Neuron (in vitro differentiated cells): ENCODE data around the gene SPESP1.
"Not testable (repeated sequence)": the region's sequence is repeated elsewhere in the genome, so short reads cannot be mapped to it uniquely, and the experiment has no call there.

Experiments used
- H2AFZ ChIP-seq: one replicate; pipeline ENCODE4 v1.6.1; 2013; ENCODE audit warnings: low read depth, mild to moderate bottlenecking, inconsistent platforms, low read length, moderate library complexity
- H3K27me3 ChIP-seq: one replicate; pipeline ENCODE4 v1.6.1; 2013; ENCODE audit warnings: low read length; ENCODE audit not compliant: insufficient read depth
- H3K36me3 ChIP-seq: one replicate; pipeline ENCODE4 v1.6.1; 2013; ENCODE audit warnings: low read length; ENCODE audit not compliant: insufficient read depth
- H3K4me1 ChIP-seq: one replicate; pipeline ENCODE4 v1.6.1; 2013; ENCODE audit warnings: low read length; ENCODE audit not compliant: insufficient read depth
- H3K4me3 ChIP-seq: 2 replicates; pipeline ENCODE4 v1.5.1; 2013; ENCODE audit warnings: mild to moderate bottlenecking, low read length, moderate library complexity
- H3K9me3 ChIP-seq: one replicate; pipeline ENCODE4 v1.6.1; 2013; ENCODE audit warnings: low read length

SPESP1 gene

DNA sequence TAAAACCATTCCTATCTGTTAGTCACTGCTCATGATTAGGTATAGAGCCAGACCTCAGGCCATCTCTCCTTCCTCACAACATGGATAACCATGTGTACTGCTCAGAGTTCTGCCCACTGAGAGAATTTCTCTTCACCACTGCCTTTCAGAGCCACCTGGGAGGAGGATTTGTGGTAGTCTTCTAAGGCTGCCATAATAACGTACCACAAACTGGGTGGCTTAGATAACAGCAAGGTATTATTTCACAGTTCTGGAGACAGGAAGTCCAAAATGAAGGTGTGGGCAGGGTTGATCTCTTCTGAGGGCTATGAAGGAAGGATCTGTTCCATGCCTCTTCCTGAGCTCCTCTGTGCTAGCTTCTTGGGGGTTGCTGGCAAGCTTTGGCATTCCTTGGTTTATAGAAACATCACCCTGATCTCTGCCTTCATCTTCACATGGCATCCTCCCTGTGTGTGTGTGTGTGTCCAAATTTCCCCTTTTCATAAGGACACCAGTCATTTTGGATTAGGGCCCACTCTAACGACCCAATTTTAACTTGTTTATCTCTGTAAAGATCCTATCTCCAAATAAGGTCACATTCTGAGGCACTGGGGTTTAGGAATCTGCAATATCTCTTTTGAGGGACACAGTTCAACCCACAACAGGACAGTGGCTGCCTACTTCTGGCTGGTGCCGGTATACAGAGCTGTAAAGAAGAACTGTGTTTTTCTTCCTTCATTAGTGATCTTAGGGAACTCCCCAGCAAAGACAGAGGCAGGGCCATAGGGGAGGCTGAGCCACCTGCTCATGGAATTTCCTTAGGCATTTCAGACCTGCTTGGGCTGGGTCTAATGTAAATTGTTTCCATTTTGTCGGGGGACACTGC, 42.1 kb downstream of the SPESP1 start:
- no peaks in the 10 kb centered on the region for H3K27me3 ChIP-seq
- no peak overlapping the region for H2AFZ ChIP-seq
- H3K4me3 ChIP-seq = no peak overlapping the region
- H3K4me1 ChIP-seq = no peaks in the 10 kb centered on the region
- H3K36me3 ChIP-seq = no peaks in the 10 kb centered on the region
- H3K9me3 ChIP-seq = no peaks in the 10 kb centered on the region

- not testable (repeated sequence) for H3K27me3 ChIP-seq, H2AFZ ChIP-seq, H3K36me3 ChIP-seq, H3K4me1 ChIP-seq, H3K4me3 ChIP-seq, H3K9me3 ChIP-seq
Observed at GRCh38 chr15:68975651-68976160, 45.4 kb downstream of the SPESP1 start.

DNA sequence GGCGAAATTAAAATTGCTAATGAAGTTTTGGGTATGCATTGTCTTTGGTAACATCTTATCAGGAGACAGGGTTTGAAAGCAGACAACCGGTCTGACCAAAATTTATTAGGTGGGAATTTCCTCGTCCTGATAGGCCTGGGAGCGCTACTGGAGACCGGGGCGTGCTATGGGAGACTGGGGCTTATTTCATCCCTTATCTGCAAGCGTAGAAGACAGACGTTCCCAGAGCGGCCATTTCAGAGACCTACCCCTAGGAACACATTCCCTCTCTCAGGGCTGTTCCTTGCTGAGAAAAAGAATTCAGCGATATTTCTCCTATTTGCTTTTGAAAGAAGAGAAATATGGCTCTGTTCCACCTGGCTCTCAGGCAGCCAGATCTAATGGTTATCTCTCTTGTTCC, 47.1 kb downstream of the SPESP1 start:
- not testable (repeated sequence) for H3K36me3 ChIP-seq

DNA sequence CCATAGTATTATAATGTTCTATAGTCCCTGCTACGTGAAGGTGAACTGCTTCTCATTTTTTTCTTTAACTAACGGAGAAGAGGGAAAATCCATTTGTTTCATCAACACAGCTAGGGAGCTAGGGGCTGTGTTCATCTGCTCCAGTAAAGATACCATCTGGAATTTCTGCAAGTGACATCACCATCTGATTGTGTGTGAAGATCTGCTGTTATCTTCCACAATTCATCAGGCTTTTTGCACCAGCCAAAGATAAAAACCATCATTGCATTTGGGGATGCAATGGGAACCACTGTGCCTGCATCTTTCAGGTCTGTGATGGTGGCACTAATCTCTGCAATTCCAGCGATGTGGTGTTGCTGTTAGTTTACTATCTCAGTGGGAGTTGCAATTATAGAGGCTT, 48.7 kb downstream of the SPESP1 start:
- H2AFZ ChIP-seq = no peak overlapping the region
- no peaks in the 10 kb centered on the region for H3K36me3 ChIP-seq
- H3K4me3 ChIP-seq = no peak overlapping the region
- H3K9me3 ChIP-seq = no peaks in the 10 kb centered on the region
- no peaks in the 10 kb centered on the region for H3K27me3 ChIP-seq
- no peaks in the 10 kb centered on the region for H3K4me1 ChIP-seq

More for the DNA sequence above, 47.1 kb downstream of the SPESP1 start:
- H2AFZ ChIP-seq, H3K4me1 ChIP-seq, H3K27me3 ChIP-seq, H3K9me3 ChIP-seq, H3K4me3 ChIP-seq: not testable (repeated sequence)

- Histone ChIP-seq H3K4me3 (no peak overlapping the region), H3K4me1 (no peaks in the 10 kb centered on the region), H3K27me3 (no peaks in the 10 kb centered on the region), H3K9me3 (no peaks in the 10 kb centered on the region), H2AFZ (no peak overlapping the region), H3K36me3 (no peaks in the 10 kb centered on the region)
Observed at GRCh38 chr15:68979816-68980215, 49.5 kb downstream of the SPESP1 start.

DNA sequence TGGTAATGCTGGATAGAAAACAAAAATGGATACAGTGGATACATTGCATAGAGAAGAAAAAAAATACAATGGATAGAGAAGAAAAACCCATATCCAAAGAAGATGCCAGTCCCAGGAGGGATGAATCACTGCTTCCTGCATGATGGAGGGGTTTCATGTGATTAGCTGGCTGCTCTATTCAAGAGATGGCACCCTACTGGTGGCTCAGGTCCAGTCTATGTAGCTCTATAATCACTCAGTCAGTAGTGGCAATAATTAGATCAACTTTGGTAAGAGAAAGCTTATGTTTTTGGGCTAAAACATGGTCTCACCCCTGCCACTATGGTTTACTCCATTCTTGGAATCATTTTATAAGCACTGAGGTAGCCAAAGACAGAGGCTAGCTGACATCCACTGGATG, 50.5 kb downstream of the SPESP1 start:
- no peaks in the 10 kb centered on the region for H3K27me3 ChIP-seq
- no peak overlapping the region for H2AFZ ChIP-seq
- no peak overlapping the region for H3K4me3 ChIP-seq
- no peaks in the 10 kb centered on the region for H3K36me3 ChIP-seq
- no peaks in the 10 kb centered on the region for H3K9me3 ChIP-seq
- H3K4me1 ChIP-seq = no peaks in the 10 kb centered on the region

GRCh38 chr15:68981941-68982340, 51.6 kb downstream of the SPESP1 start:
- H3K36me3 ChIP-seq = no peaks in the 10 kb centered on the region
- no peaks in the 10 kb centered on the region for H3K27me3 ChIP-seq
- no peak overlapping the region for H2AFZ ChIP-seq
- H3K4me1 ChIP-seq = no peaks in the 10 kb centered on the region
- H3K9me3 ChIP-seq = no peaks in the 10 kb centered on the region
- H3K4me3 ChIP-seq = no peak overlapping the region

GRCh38 chr15:68982976-68983563, 52.7 kb downstream of the SPESP1 start:
- Histone ChIP-seq H3K36me3 (no peaks in the 10 kb centered on the region), H2AFZ (no peak overlapping the region), H3K4me3 (no peak overlapping the region), H3K4me1 (no peaks in the 10 kb centered on the region), H3K9me3 (no peaks in the 10 kb centered on the region), H3K27me3 (no peaks in the 10 kb centered on the region)

DNA sequence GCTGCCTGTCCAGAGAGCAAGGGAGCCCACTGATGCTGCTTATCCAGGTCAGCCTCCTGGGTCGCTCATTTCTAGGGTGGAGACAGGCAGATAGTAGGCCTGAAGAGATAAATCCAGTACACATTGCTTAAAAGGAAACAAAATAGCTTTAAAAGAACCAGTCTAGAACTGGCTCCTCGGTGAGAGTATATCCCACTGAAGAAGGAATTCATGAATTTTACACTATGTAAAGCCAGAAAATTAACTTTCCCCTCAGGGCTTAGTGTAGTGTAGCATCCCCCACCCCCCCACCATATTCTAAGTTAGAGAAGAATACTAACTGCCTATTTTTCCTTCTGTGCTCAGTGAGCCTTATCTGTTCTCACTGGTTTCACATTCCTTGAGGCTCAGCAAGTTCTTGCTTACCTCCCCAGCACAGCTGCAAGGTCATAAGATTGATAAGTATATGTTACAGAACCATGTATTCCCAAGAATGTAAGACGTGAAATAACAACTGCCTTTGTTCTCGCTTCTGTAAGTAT, 53.7 kb downstream of the SPESP1 start:
- no peaks in the 10 kb centered on the region for H3K27me3 ChIP-seq
- no peaks in the 10 kb centered on the region for H3K36me3 ChIP-seq
- H3K4me3 ChIP-seq = no peak overlapping the region
- H3K9me3 ChIP-seq = no peaks in the 10 kb centered on the region
- no peaks in the 10 kb centered on the region for H3K4me1 ChIP-seq
- H2AFZ ChIP-seq = no peak overlapping the region

- H3K9me3 ChIP-seq = no peaks in the 10 kb centered on the region
- no peak overlapping the region for H3K4me3 ChIP-seq
- no peaks in the 10 kb centered on the region for H3K4me1 ChIP-seq
Observed at GRCh38 chr15:68984586-68984985, 54.3 kb downstream of the SPESP1 start.

GRCh38 chr15:68985361-68985891, 55.1 kb downstream of the SPESP1 start:
- Histone ChIP-seq H3K9me3 (no peaks in the 10 kb centered on the region), H2AFZ (no peak overlapping the region), H3K36me3 (no peaks in the 10 kb centered on the region), H3K27me3 (no peaks in the 10 kb centered on the region), H3K4me3 (no peak overlapping the region), H3K4me1 (peaks cover 3% of the 10 kb centered on the region)

More at GRCh38 chr15:68984586-68984985, 54.3 kb downstream of the SPESP1 start:
- Histone ChIP-seq H3K27me3 (no peaks in the 10 kb centered on the region), H2AFZ (no peak overlapping the region), H3K36me3 (no peaks in the 10 kb centered on the region)

GRCh38 chr15:68986322-68986721, 56.0 kb downstream of the SPESP1 start:
- Histone ChIP-seq H2AFZ (no peak overlapping the region), H3K36me3 (no peaks in the 10 kb centered on the region), H3K4me1 (peaks cover 7% of the 10 kb centered on the region), H3K27me3 (no peaks in the 10 kb centered on the region), H3K9me3 (no peaks in the 10 kb centered on the region), H3K4me3 (no peak overlapping the region)

GRCh38 chr15:68987120-68987519, 56.8 kb downstream of the SPESP1 start:
- H3K4me1 ChIP-seq = peaks cover 7% of the 10 kb centered on the region
- H2AFZ ChIP-seq = no peak overlapping the region
- no peak overlapping the region for H3K4me3 ChIP-seq
- H3K36me3 ChIP-seq = no peaks in the 10 kb centered on the region
- H3K27me3 ChIP-seq = no peaks in the 10 kb centered on the region
- no peaks in the 10 kb centered on the region for H3K9me3 ChIP-seq
